Stomach smooth muscle (tissue), 2 donors: Measurements from ENCODE around the gene MAGEA9B.
"Not testable (repeated sequence)": the region's sequence is repeated elsewhere in the genome, so short reads cannot be mapped to it uniquely, and the experiment has no call there.

Experiments used
- H3K27ac ChIP-seq: one replicate; pipeline ENCODE4 v1.7.0; 2013; ENCODE audit warnings: mild to moderate bottlenecking, low read length, inconsistent platforms
- H3K27me3 ChIP-seq, 2 donors: one replicate each; pipeline ENCODE4 v1.7.0; 2013; ENCODE audit warnings: low read length in 2 of 2; ENCODE audit not compliant: insufficient read depth in 2 of 2, control insufficient read depth in 1 of 2
- H3K36me3 ChIP-seq, 2 donors: one replicate each; pipeline ENCODE4 v1.7.0; 2013; ENCODE audit warnings: low read length in 2 of 2; ENCODE audit not compliant: control insufficient read depth in 2 of 2, insufficient read depth in 2 of 2
- H3K4me1 ChIP-seq: one replicate; pipeline ENCODE4 v1.7.0; 2013; ENCODE audit warnings: low read length; ENCODE audit not compliant: control insufficient read depth, insufficient read depth
- H3K4me3 ChIP-seq, 2 donors: one replicate each; pipeline ENCODE4 v1.7.0; 2013; ENCODE audit warnings: low read length in 2 of 2
- H3K9ac ChIP-seq, 2 donors: one replicate each; pipeline ENCODE4 v1.7.0; 2013; ENCODE audit warnings: low read length in 2 of 2, mild to moderate bottlenecking in 1 of 2
- H3K9me3 ChIP-seq, 2 donors: one replicate each; pipeline ENCODE4 v1.7.0; 2013; ENCODE audit warnings: low read length in 2 of 2; ENCODE audit not compliant: control insufficient read depth in 2 of 2
- donor health status: healthy.
- donor health status: Pancreatic carcinoma.

Gene MAGEA9B

GRCh38 chrX:149587359-149587758 is at the start of gene MAGEA9B:
TSS of gene MAGEA9B (minus strand) at chrX:149587459. CDS start at chrX:149583179, 4,280 bp downstream.
- H3K9me3 ChIP-seq, H3K4me1 ChIP-seq, H3K36me3 ChIP-seq, H3K27ac ChIP-seq, H3K27me3 ChIP-seq, H3K9ac ChIP-seq, H3K4me3 ChIP-seq: not testable (repeated sequence)

GRCh38 chrX:149633511-149633910 is 46.3 kb upstream of the MAGEA9B start:
- no peak overlapping the region for H3K9ac ChIP-seq
- H3K9me3 ChIP-seq = no peaks in the 10 kb centered on the region
- H3K27me3 ChIP-seq = peaks cover 0 to 4% of the 10 kb centered on the region in 2 donors
- peaks cover 5% of the 10 kb centered on the region for H3K4me1 ChIP-seq
- no peaks in the 10 kb centered on the region for H3K36me3 ChIP-seq
- no peak overlapping the region for H3K27ac ChIP-seq
- no peak overlapping the region for H3K4me3 ChIP-seq

- no peaks in the 10 kb centered on the region for H3K9me3 ChIP-seq
- peak within 1 kb of the TSS; percentile 62 to 64 for H3K9ac ChIP-seq
- peaks cover 8% of the 10 kb centered on the region for H3K4me1 ChIP-seq
- H3K4me3 ChIP-seq = peak within 1 kb of the TSS; percentile 73 to 77
- H3K36me3 ChIP-seq = no peaks in the 10 kb centered on the region
- H3K27me3 ChIP-seq = peaks cover 0 to 4% of the 10 kb centered on the region in 2 donors
- H3K27ac ChIP-seq = peak within 1 kb of the TSS; percentile 31
These were observed 44.2 kb upstream of the MAGEA9B start, which contains the start of gene TMEM185A for GRCh38 chrX:149631234-149632165. TSS of gene TMEM185A (minus strand) at chrX:149631792. CDS start at chrX:149631580, 212 bp downstream.

GRCh38 chrX:149630681-149631233 is 43.5 kb upstream of the MAGEA9B start:
- Histone ChIP-seq H3K9me3 (no peaks in the 10 kb centered on the region), H3K27me3 (peaks cover 0 to 1% of the 10 kb centered on the region in 2 donors), H3K36me3 (no peaks in the 10 kb centered on the region), H3K9ac (peak overlapping the region; percentile 62 to 64), H3K27ac (peak overlapping the region; percentile 31), H3K4me1 (peaks cover 8% of the 10 kb centered on the region), H3K4me3 (peak overlapping the region; percentile 59 to 77)

- H3K27me3 ChIP-seq = no peaks in the 10 kb centered on the region
- H3K27ac ChIP-seq = no peak overlapping the region
- H3K9me3 ChIP-seq = no peaks in the 10 kb centered on the region
- no peak overlapping the region for H3K9ac ChIP-seq
- H3K4me1 ChIP-seq = peaks cover 8% of the 10 kb centered on the region
- no peaks in the 10 kb centered on the region for H3K36me3 ChIP-seq
- H3K4me3 ChIP-seq = peak overlapping the region; percentile 59 to 77
These were observed 42.6 kb upstream of the MAGEA9B start for GRCh38 chrX:149629730-149630387.

GRCh38 chrX:149628768-149629167 is 41.5 kb upstream of the MAGEA9B start:
- no peaks in the 10 kb centered on the region for H3K9me3 ChIP-seq
- no peak overlapping the region for H3K4me3 ChIP-seq
- no peak overlapping the region for H3K9ac ChIP-seq
- H3K4me1 ChIP-seq = peaks cover 8% of the 10 kb centered on the region
- H3K27me3 ChIP-seq = no peaks in the 10 kb centered on the region
- H3K36me3 ChIP-seq = no peaks in the 10 kb centered on the region
- H3K27ac ChIP-seq = no peak overlapping the region

- no peaks in the 10 kb centered on the region for H3K27me3 ChIP-seq
- no peak overlapping the region for H3K9ac ChIP-seq
- H3K4me1 ChIP-seq = peaks cover 8% of the 10 kb centered on the region
- H3K27ac ChIP-seq = no peak overlapping the region
- no peaks in the 10 kb centered on the region for H3K9me3 ChIP-seq
- H3K4me3 ChIP-seq = no peak overlapping the region
- H3K36me3 ChIP-seq = no peaks in the 10 kb centered on the region
These were observed 41.0 kb upstream of the MAGEA9B start for GRCh38 chrX:149628280-149628679.

- not testable (repeated sequence) for H3K27me3 ChIP-seq, H3K4me3 ChIP-seq, H3K36me3 ChIP-seq, H3K9ac ChIP-seq, H3K27ac ChIP-seq, H3K4me1 ChIP-seq, H3K9me3 ChIP-seq
These were observed 39.6 kb upstream of the MAGEA9B start for GRCh38 chrX:149626829-149627228.

- not testable (repeated sequence) for H3K36me3 ChIP-seq, H3K27ac ChIP-seq, H3K4me1 ChIP-seq, H3K9me3 ChIP-seq, H3K4me3 ChIP-seq, H3K9ac ChIP-seq, H3K27me3 ChIP-seq
These were observed 32.4 kb upstream of the MAGEA9B start for GRCh38 chrX:149619662-149620061.

GRCh38 chrX:149618871-149619270 is 31.6 kb upstream of the MAGEA9B start:
- H3K27me3 ChIP-seq = no peaks in the 10 kb centered on the region
- no peaks in the 10 kb centered on the region for H3K36me3 ChIP-seq
- no peaks in the 10 kb centered on the region for H3K4me1 ChIP-seq
- no peak overlapping the region for H3K4me3 ChIP-seq
- no peak overlapping the region for H3K9ac ChIP-seq
- H3K9me3 ChIP-seq = no peaks in the 10 kb centered on the region
- H3K27ac ChIP-seq = no peak overlapping the region
